ENCODE measurements around the gene CORO2B. TPM values are rescaled to one million over a fixed set of nuclear protein-coding genes. Genes with fewer than 3 reads are reported as not detected.
"Not testable (repeated sequence)": the region's sequence is repeated elsewhere in the genome, so short reads cannot be mapped to it uniquely, and the experiment has no call there.

CORO2B gene
- total RNA-seq, 1 donor from 2014 or later: 1.0 TPM

GRCh38 chr15:68603216-68603595, 24.4 kb downstream of the CORO2B start:
- Histone ChIP-seq H3K27ac (no peak overlapping the region), H3K4me3 (no peak overlapping the region), H3F3A (ENCODE audit: low read depth) (peaks cover 8% of the 10 kb centered on the region), H3K4me2 (no peak overlapping the region), H4K20me1 (ENCODE audit: low read depth) (peaks cover 15% of the 10 kb centered on the region), H3K9me3 (ENCODE audit: low read depth) (no peaks in the 10 kb centered on the region), H3K9ac (no peak overlapping the region), H3K79me2 (ENCODE audit: low read depth) (no peaks in the 10 kb centered on the region), H3K4me1 (peaks cover 47% of the 10 kb centered on the region), H3K27me3 (no peaks in the 10 kb centered on the region), H3K36me3 (no peaks in the 10 kb centered on the region), H2AFZ (replicated peaks) (no peak overlapping the region)
- TF ChIP-seq EZH2 (IDR thresholded peaks at IDR 0.05) (no peak), EZH2phosphoT487 (IDR thresholded peaks at IDR 0.05) (no peak), CTCF (IDR thresholded peaks at IDR 0.05) (no peak)
- no peak for DNase-seq (ENCODE audit: low spot score)
- Mint-ChIP-seq H3K4me3 (peak overlapping the region; percentile 8), H3K4me1 (peaks cover 66% of the 10 kb centered on the region), H3K36me3 (peaks cover 8% of the 10 kb centered on the region), H3K9me3 (peaks cover 8% of the 10 kb centered on the region), H3K27me3 (ENCODE audit: insufficient read depth, low read depth) (peaks cover 11% of the 10 kb centered on the region), H3K27ac (no peak overlapping the region)

- no peak overlapping the region for H3K4me3 Mint-ChIP-seq
- Histone ChIP-seq H3K27ac (no peak overlapping the region), H2AFZ (replicated peaks) (no peak overlapping the region), H3K4me2 (no peak overlapping the region), H3K36me3 (no peaks in the 10 kb centered on the region), H4K20me1 (ENCODE audit: low read depth) (peaks cover 15% of the 10 kb centered on the region), H3K27me3 (no peaks in the 10 kb centered on the region), H3K4me1 (peaks cover 49% of the 10 kb centered on the region), H3K9me3 (ENCODE audit: low read depth) (no peaks in the 10 kb centered on the region), H3K79me2 (ENCODE audit: low read depth) (no peaks in the 10 kb centered on the region), H3K4me3 (no peak overlapping the region), H3K9ac (no peak overlapping the region), H3F3A (ENCODE audit: low read depth) (peaks cover 8% of the 10 kb centered on the region)
- peak overlapping the region; percentile 21 for H3K27ac Mint-ChIP-seq
- H3K9me3 Mint-ChIP-seq: peaks cover 8% of the 10 kb centered on the region
- H3K36me3 Mint-ChIP-seq: peaks cover 8% of the 10 kb centered on the region
- peaks cover 66% of the 10 kb centered on the region for H3K4me1 Mint-ChIP-seq
- TF ChIP-seq EZH2 (IDR thresholded peaks at IDR 0.05): no peak
- TF ChIP-seq CTCF (IDR thresholded peaks at IDR 0.05): no peak
- no peak for TF ChIP-seq EZH2phosphoT487 (IDR thresholded peaks at IDR 0.05)
- H3K27me3 Mint-ChIP-seq (ENCODE audit: insufficient read depth, low read depth): peaks cover 11% of the 10 kb centered on the region
- DNase-seq (ENCODE audit: low spot score): no peak
These were observed 25.2 kb downstream of the CORO2B start for GRCh38 chr15:68603951-68604350.

GRCh38 chr15:68604840-68605478, 26.2 kb downstream of the CORO2B start:
- H3K27ac Mint-ChIP-seq; H2AFZ ChIP-seq (replicated peaks); H3K9me3 ChIP-seq (ENCODE audit: low read depth); H3K79me2 ChIP-seq (ENCODE audit: low read depth); H3K9ac ChIP-seq; H3K4me3 ChIP-seq; H3K9me3 Mint-ChIP-seq; H3K27ac ChIP-seq; H3K4me3 Mint-ChIP-seq; H3K4me2 ChIP-seq; H3K36me3 Mint-ChIP-seq; H3K36me3 ChIP-seq; DNase-seq (ENCODE audit: low spot score); H3K27me3 Mint-ChIP-seq (ENCODE audit: insufficient read depth, low read depth); H3K27me3 ChIP-seq: not testable (repeated sequence)
- peaks cover 64% of the 10 kb centered on the region for H3K4me1 Mint-ChIP-seq
- Histone ChIP-seq H3F3A (ENCODE audit: low read depth) (peaks cover 16% of the 10 kb centered on the region), H3K4me1 (peaks cover 49% of the 10 kb centered on the region), H4K20me1 (ENCODE audit: low read depth) (peaks cover 13% of the 10 kb centered on the region)

GRCh38 chr15:68606375-68606774, 27.6 kb downstream of the CORO2B start:
- DNase-seq (ENCODE audit: low spot score): no peak
- Mint-ChIP-seq H3K4me3 (no peak overlapping the region), H3K4me1 (peaks cover 59% of the 10 kb centered on the region), H3K9me3 (peaks cover 8% of the 10 kb centered on the region), H3K36me3 (peaks cover 8% of the 10 kb centered on the region), H3K27ac (no peak overlapping the region), H3K27me3 (ENCODE audit: insufficient read depth, low read depth) (peaks cover 2% of the 10 kb centered on the region)
- Histone ChIP-seq H3K9me3 (ENCODE audit: low read depth) (no peaks in the 10 kb centered on the region), H2AFZ (replicated peaks) (no peak overlapping the region), H3K36me3 (no peaks in the 10 kb centered on the region), H3K27me3 (no peaks in the 10 kb centered on the region), H3K79me2 (ENCODE audit: low read depth) (no peaks in the 10 kb centered on the region), H3K4me2 (no peak overlapping the region), H3K9ac (no peak overlapping the region), H3K27ac (no peak overlapping the region), H3K4me1 (peaks cover 36% of the 10 kb centered on the region), H3K4me3 (no peak overlapping the region), H4K20me1 (ENCODE audit: low read depth) (peaks cover 4% of the 10 kb centered on the region), H3F3A (ENCODE audit: low read depth) (peaks cover 17% of the 10 kb centered on the region)
- TF ChIP-seq CTCF (IDR thresholded peaks at IDR 0.05) (no peak), EZH2 (IDR thresholded peaks at IDR 0.05) (no peak), EZH2phosphoT487 (IDR thresholded peaks at IDR 0.05) (no peak)

Data from neural progenitor cell (in vitro differentiated cells).